Loucy (cell line): Measurements from ENCODE around the gene ALDH18A1.

Source experiments
- EZH2phosphoT487 ChIP-seq: fragments of 200-600 bp; IDR thresholded peaks from 2 replicates; pipeline ENCODE4 v1.6.1; 2018; ENCODE audit warnings: antibody characterized with exemption, mild to moderate bottlenecking, moderate library complexity, borderline replicate concordance
- TF ChIP-seq, protein P1 (sequence below): fragments of 200-600 bp; sonication (generic); conservative IDR thresholded peaks from 2 replicates; pipeline ENCODE4 v1.5.1; 2014; ENCODE audit warnings: mild to moderate bottlenecking, antibody characterized with exemption, low read length

- TF ChIP-seq, protein P1, sequence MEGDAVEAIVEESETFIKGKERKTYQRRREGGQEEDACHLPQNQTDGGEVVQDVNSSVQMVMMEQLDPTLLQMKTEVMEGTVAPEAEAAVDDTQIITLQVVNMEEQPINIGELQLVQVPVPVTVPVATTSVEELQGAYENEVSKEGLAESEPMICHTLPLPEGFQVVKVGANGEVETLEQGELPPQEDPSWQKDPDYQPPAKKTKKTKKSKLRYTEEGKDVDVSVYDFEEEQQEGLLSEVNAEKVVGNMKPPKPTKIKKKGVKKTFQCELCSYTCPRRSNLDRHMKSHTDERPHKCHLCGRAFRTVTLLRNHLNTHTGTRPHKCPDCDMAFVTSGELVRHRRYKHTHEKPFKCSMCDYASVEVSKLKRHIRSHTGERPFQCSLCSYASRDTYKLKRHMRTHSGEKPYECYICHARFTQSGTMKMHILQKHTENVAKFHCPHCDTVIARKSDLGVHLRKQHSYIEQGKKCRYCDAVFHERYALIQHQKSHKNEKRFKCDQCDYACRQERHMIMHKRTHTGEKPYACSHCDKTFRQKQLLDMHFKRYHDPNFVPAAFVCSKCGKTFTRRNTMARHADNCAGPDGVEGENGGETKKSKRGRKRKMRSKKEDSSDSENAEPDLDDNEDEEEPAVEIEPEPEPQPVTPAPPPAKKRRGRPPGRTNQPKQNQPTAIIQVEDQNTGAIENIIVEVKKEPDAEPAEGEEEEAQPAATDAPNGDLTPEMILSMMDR = no peak
- TF ChIP-seq EZH2phosphoT487 = no peak
These were observed 40.1 kb downstream of the ALDH18A1 start for GRCh38 chr10:95616446-95616845.
